Caco-2 (cell line): ENCODE measurements around the gene SLC9C2. TPM values are rescaled to one million over a fixed set of nuclear protein-coding genes. Genes with fewer than 3 reads are reported as not detected.
"Not testable (repeated sequence)": the region's sequence is repeated elsewhere in the genome, so short reads cannot be mapped to it uniquely, and the experiment has no call there.

Experiments used
- BruUV-seq: library from RNA; stranded (reverse); fragments of 400-500 nt; replicated peaks from 2 replicates; lab custom pipeline; 2021; lab: Mats Ljungman, UMichigan
- CTCF ChIA-PET: fragments of 300-600 bp; sonication (Branson Sonifier 250); formaldehyde crosslinking; loops from one replicate; lab custom pipeline; 2022; ENCODE audit warnings: antibody characterized with exemption; lab: Charles Lee
- POLR2A ChIA-PET: fragments of 300-600 bp; sonication (Branson Sonifier 250); formaldehyde crosslinking; loops from one replicate; lab custom pipeline; 2022; ENCODE audit warnings: antibody characterized with exemption; lab: Charles Lee
- DNase-seq, 2 experiments: peaks; one replicate each; pipeline versions ENCODE4 v3.0.0 to v3.0.0-alpha.2; 2020 to 2022
- H3K27me3 ChIP-seq: replicated peaks from 2 replicates; pipeline ENCODE4 v1.6.0; 2011; ENCODE audit warnings: low read length; ENCODE audit not compliant: control insufficient read depth, insufficient read depth
- H3K36me3 ChIP-seq: 2 replicates; pipeline ENCODE4 v1.5.1; 2011; ENCODE audit warnings: low read length; ENCODE audit not compliant: control insufficient read depth, insufficient read depth
- H3K4me1 ChIP-seq: fragments of 250-450 bp; sonication (Bioruptor Pico); 2 replicates; pipeline ENCODE4 v1.5.1; 2020; ENCODE audit warnings: mild to moderate bottlenecking
- H3K4me3 ChIP-seq: 2 replicates; pipeline ENCODE4 v1.5.1; 2011; ENCODE audit warnings: low read depth, mild to moderate bottlenecking, control low read depth, low read length
- H3K9me3 ChIP-seq: fragments of 250-450 bp; sonication (Bioruptor Pico); 2 replicates; pipeline ENCODE4 v1.5.1; 2020; ENCODE audit warnings: mild to moderate bottlenecking, moderate library complexity
- H3K27ac Mint-ChIP-seq: one replicate; pipeline ENCODE4 v1.8.0; 2022; ENCODE audit warnings: mixed read lengths; ENCODE audit not compliant: unreplicated experiment
- H3K27me3 Mint-ChIP-seq: one replicate; pipeline ENCODE4 v1.8.0; 2022; ENCODE audit warnings: mixed read lengths; ENCODE audit not compliant: insufficient read depth, unreplicated experiment
- H3K36me3 Mint-ChIP-seq: one replicate; pipeline ENCODE4 v1.8.0; 2022; ENCODE audit warnings: mild to moderate bottlenecking, mixed read lengths; ENCODE audit not compliant: insufficient read depth, unreplicated experiment
- H3K4me1 Mint-ChIP-seq: one replicate; pipeline ENCODE4 v1.8.0; 2022; ENCODE audit warnings: low read depth, mixed read lengths; ENCODE audit not compliant: unreplicated experiment
- H3K4me3 Mint-ChIP-seq: one replicate; pipeline ENCODE4 v1.8.0; 2022; ENCODE audit warnings: mild to moderate bottlenecking, moderate library complexity, mixed read lengths; ENCODE audit not compliant: unreplicated experiment
- H3K9me3 Mint-ChIP-seq: one replicate; pipeline ENCODE4 v1.8.0; 2022; ENCODE audit warnings: mixed read lengths; ENCODE audit not compliant: unreplicated experiment
- CTCF ChIP-seq, 2 experiments: fragments of 200-600 bp in 1 of 2; IDR thresholded peaks; 1 replicate in 1 of 2; 2 replicates in 1 of 2; pipeline versions ENCODE4 v1.5.1 to v1.8.0; 2011 to 2022; ENCODE audit warnings: antibody characterized with exemption in 1 of 2, control low read depth in 1 of 2, inconsistent platforms in 1 of 2, low read depth in 1 of 2, low read length in 1 of 2, mild to moderate bottlenecking in 1 of 2, moderate library complexity in 1 of 2; ENCODE audit not compliant: insufficient read depth in 1 of 2, severe bottlenecking in 1 of 2, unreplicated experiment in 1 of 2
- intact Hi-C: fragments of 100-400 bp; cut with micrococcal nuclease; formaldehyde crosslinking; loops from one replicate; pipeline ENCODE4 v1.10.0; 2022; ENCODE audit not compliant: unreplicated experiment
- total RNA-seq: library from RNA; stranded (reverse); gene quantifications from 2 replicates; pipeline ENCODE4 v1.2.3, GENCODE V29; 2022

Gene SLC9C2
- total RNA-seq, 1 experiment from 2014 or later, result not detected

GRCh38 chr1:173525926-173526325, 76.9 kb downstream of the SLC9C2 start:
- CTCF ChIA-PET, result no interaction called here
- Mint-ChIP-seq H3K4me1 (no peaks in the 10 kb centered on the region), H3K4me3 (no peak overlapping the region), H3K36me3 (no peaks in the 10 kb centered on the region), H3K9me3 (no peaks in the 10 kb centered on the region), H3K27ac (no peak overlapping the region), H3K27me3 (no peaks in the 10 kb centered on the region)
- intact Hi-C loops, result no loop called here
- Histone ChIP-seq H3K27me3 (no peaks in the 10 kb centered on the region), H3K4me3 (no peak overlapping the region), H3K4me1 (no peaks in the 10 kb centered on the region), H3K36me3 (no peaks in the 10 kb centered on the region), H3K9me3 (no peaks in the 10 kb centered on the region)
- no TSS peak for BruUV-seq
- no peak for TF ChIP-seq CTCF (IDR thresholded peaks at IDR 0.05; ENCODE audit: insufficient read depth in 1 of 2, low read depth in 1 of 2, low read length in 1 of 2, severe bottlenecking in 1 of 2, unreplicated experiment in 1 of 2)
- POLR2A ChIA-PET, result no interaction called here
- DNase-seq, result no peak

GRCh38 chr1:173523329-173523728, 79.5 kb downstream of the SLC9C2 start:
- intact Hi-C loops, result no loop called here
- no peak for DNase-seq
- Mint-ChIP-seq H3K27ac (no peak overlapping the region), H3K27me3 (no peaks in the 10 kb centered on the region), H3K4me3 (no peak overlapping the region), H3K36me3 (no peaks in the 10 kb centered on the region), H3K4me1 (no peaks in the 10 kb centered on the region), H3K9me3 (no peaks in the 10 kb centered on the region)
- CTCF ChIA-PET, result no interaction called here
- Histone ChIP-seq H3K9me3 (no peaks in the 10 kb centered on the region), H3K4me3 (no peak overlapping the region), H3K4me1 (no peaks in the 10 kb centered on the region), H3K27me3 (no peaks in the 10 kb centered on the region), H3K36me3 (no peaks in the 10 kb centered on the region)
- POLR2A ChIA-PET, result no interaction called here
- no TSS peak for BruUV-seq
- TF ChIP-seq CTCF (IDR thresholded peaks at IDR 0.05; ENCODE audit: insufficient read depth in 1 of 2, low read depth in 1 of 2, low read length in 1 of 2, severe bottlenecking in 1 of 2, unreplicated experiment in 1 of 2), result no peak

- no peaks in the 10 kb centered on the region for H3K4me1 Mint-ChIP-seq
- H3K27ac Mint-ChIP-seq, result no peak overlapping the region
- Histone ChIP-seq H3K4me3 (no peak overlapping the region), H3K4me1 (no peaks in the 10 kb centered on the region), H3K27me3 (no peaks in the 10 kb centered on the region), H3K36me3 (no peaks in the 10 kb centered on the region), H3K9me3 (no peaks in the 10 kb centered on the region)
- H3K27me3 Mint-ChIP-seq, result no peaks in the 10 kb centered on the region
- no peak for DNase-seq
- intact Hi-C loops, result no loop called here
- H3K4me3 Mint-ChIP-seq, result no peak overlapping the region
- no TSS peak for BruUV-seq
- POLR2A ChIA-PET, result no interaction called here
- CTCF ChIA-PET, result no interaction called here
- H3K9me3 Mint-ChIP-seq, result no peaks in the 10 kb centered on the region
- no peak for TF ChIP-seq CTCF (IDR thresholded peaks at IDR 0.05; ENCODE audit: insufficient read depth in 1 of 2, low read depth in 1 of 2, low read length in 1 of 2, severe bottlenecking in 1 of 2, unreplicated experiment in 1 of 2)
- H3K36me3 Mint-ChIP-seq, result no peaks in the 10 kb centered on the region
These were observed 82.1 kb downstream of the SLC9C2 start for GRCh38 chr1:173520799-173521198.

- H3K27me3 Mint-ChIP-seq, H3K4me3 Mint-ChIP-seq, H3K36me3 Mint-ChIP-seq, intact Hi-C loops, H3K27me3 ChIP-seq, H3K4me3 ChIP-seq, BruUV-seq, H3K36me3 ChIP-seq, CTCF ChIA-PET, DNase-seq, H3K4me1 Mint-ChIP-seq, H3K4me1 ChIP-seq, H3K9me3 ChIP-seq, POLR2A ChIA-PET, H3K27ac Mint-ChIP-seq: not testable (repeated sequence)
- H3K9me3 Mint-ChIP-seq, result peaks cover 16% of the 10 kb centered on the region
These were observed 88.4 kb downstream of the SLC9C2 start for GRCh38 chr1:173514503-173514902.
